GM18498 (cell line): ENCODE data around the gene LETMD1.
"Not testable (repeated sequence)": the region's sequence is repeated elsewhere in the genome, so short reads cannot be mapped to it uniquely, and the experiment has no call there.

Source experiments
- ATAC-seq: cut with Tn5 transposase; IDR thresholded peaks from one replicate; pipeline ENCODE4 v1.9.1; 2021; ENCODE audit warnings: mild to moderate bottlenecking, moderate library complexity; ENCODE audit not compliant: unreplicated experiment

LETMD1 gene

GRCh38 chr12:51047655-51048540 lies at the start of gene LETMD1:
Gene LETMD1, plus strand, starts transcription at chr12:51048327. Its CDS starts 30 bp downstream, at chr12:51048357.
- peak; percentile 97 for ATAC-seq

DNA sequence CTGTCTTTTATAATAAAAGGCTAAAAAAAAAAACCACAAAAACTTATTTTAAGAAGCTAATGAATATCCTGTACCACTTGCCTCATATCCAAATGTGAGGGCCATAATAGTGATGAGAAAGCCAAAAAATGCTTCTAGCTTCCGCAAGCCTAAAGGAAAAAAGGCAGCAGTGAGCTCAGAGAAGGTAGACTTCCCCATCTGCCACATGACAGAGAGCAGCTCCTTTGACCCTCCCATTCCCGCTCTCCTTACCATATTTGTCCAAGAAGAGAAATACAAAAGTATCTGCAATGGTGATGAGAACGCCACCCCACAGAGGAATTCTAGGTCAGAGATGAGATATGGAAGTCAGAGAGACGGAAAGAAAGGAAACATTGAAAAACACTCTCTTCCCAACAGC lies 49.0 kb upstream of the LETMD1 start:
- no peak for ATAC-seq

DNA sequence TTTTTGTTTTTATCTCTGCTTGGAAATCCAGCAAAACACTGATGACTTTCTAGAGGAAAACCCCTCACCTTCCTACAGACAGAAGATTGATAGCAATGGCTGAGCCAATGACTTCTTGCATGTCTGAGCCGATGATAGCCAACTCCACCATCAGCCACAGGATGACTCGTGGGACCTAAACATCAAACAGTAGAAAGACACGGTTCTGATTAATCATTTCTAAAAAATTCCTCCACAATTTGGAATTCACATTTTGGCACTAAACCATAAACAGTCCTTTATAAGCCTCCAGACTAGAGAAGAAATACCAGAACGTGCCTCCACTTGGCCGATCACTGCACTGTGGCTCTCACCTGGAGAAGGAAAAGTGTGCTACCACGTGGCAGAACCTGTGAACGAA lies 47.9 kb upstream of the LETMD1 start:
- no peak for ATAC-seq

DNA sequence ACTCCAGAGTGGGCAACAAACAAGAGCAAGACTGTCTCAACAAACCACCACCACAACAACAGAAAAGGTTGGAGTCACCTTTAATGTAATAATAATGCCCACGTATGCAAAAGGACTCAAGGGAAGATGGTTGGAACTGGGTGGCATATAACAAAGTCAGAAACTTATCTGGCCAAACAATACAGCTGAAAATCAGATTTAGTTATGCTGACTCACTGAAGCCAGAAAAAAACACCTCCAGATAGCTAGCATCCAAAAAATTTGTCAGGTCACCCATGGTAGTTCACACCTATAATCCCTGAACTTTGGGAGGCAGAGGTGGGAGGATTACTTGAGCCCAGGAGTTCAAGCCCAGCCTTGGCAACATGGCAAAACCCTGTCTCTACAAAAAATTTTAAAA lies 46.3 kb upstream of the LETMD1 start:
- no peak for ATAC-seq

DNA sequence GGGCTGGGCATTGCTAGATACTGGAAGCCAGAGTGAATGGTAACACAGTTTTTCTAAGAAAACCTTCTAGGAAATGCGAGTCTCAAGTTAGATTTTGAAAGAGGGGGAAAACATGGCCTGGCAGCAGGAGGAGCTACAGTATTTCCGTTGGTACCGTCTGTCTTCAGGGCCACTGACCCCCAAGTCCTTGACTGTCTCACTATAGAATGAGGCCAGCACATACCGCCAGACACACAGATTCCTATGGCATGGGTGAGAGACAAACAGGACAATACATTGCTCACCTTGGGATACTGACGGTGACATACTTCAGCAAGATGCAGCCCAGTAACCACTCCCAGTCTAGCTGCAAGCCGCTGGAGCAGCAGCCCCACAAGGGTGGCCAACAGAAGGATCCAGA lies 43.6 kb upstream of the LETMD1 start:
- ATAC-seq = no peak

DNA sequence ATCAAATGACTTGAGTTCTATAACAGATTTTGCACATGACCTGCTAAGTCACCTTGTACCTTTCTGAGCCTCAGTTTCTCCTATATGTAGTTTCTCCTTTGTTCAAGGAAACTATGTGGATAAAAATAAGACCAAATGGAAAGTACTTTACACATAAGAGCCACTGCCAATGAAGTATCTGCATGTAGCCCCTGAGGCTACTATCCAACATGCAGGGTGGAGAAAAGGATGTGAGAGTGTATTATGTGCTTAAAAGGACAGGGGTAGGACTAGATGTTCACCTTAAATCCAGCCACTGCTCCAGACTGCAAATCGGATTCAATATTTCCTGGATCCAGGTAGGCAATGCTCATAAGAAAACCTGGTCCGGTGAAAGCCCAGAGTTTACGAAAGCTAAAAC lies 43.1 kb upstream of the LETMD1 start:
- no peak for ATAC-seq

DNA sequence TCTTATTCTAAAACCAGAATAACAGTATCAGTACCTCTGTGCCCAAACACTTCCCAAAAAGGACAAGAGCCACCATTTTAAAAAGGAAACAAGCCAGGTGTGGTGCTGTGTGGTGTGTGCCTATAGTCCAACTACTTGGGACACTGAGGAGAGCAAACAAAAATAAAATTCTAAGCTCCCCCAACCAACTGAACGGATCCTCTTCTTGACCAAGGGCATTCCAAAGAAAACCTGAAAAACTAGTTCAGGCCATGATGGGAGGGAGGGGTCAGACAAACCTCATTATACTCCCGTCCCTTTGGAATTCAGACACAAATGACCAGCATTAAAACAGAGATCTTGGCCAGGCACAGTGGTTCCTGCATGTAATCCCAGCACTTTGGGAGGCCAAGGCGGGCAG lies 42.5 kb upstream of the LETMD1 start:
- no peak for ATAC-seq

- ATAC-seq = no peak
Measured at GRCh38 chr12:51008329-51009055, 39.6 kb upstream of the LETMD1 start.

GRCh38 chr12:51009056-51009440 lies 39.1 kb upstream of the LETMD1 start:
- ATAC-seq = no peak

DNA sequence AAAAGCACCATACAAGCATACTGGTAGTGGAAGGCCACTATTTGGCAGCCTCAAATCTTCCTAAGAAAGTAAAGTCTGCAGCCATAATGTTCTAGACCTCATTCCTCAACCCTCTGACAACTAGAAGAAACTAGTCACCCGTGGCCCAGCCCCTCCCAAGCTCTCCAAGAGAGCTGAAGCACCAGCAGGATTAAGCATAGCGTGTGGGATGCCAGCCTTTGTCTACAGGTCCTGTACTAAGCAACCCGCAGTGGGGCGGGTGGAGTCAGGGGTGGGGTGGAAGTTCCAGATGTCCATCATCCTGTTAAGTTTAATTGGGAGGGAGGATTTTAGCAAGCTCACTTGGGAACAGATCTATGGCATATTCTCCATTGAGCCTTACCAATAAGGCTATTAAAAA lies 36.2 kb upstream of the LETMD1 start:
- no peak for ATAC-seq

DNA sequence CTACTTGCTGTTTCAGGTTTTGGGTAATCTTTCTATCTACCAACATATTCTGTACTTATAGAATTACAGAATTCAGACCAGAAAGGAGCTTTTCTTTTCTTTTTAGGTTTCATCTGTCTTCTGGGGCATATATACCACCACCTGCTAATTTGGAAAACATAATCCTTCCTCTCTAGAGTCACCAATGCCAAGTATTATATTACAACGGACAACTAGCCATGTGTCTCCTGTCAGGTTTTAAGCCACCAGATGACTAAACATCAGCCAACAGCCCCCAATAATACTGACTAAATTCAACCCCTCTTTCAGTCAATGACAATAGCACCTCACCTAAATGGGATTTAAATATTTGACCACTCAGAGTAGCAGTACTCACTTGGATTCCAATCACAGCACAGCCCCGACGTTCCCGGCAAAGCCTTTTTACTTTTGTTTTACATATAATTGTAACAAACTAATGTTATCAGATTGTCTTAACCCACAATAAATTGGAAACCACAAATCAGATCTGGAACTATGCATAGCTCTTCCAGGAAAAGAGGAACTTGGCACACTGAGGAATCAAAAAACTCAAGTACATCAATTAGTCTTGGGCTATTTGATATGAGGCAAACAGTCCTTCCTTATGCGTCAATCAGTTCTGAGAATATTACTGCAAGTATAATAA lies 35.4 kb upstream of the LETMD1 start:
- ATAC-seq = no peak

- no peak for ATAC-seq
Measured at GRCh38 chr12:51013441-51013840, 34.7 kb upstream of the LETMD1 start.

DNA sequence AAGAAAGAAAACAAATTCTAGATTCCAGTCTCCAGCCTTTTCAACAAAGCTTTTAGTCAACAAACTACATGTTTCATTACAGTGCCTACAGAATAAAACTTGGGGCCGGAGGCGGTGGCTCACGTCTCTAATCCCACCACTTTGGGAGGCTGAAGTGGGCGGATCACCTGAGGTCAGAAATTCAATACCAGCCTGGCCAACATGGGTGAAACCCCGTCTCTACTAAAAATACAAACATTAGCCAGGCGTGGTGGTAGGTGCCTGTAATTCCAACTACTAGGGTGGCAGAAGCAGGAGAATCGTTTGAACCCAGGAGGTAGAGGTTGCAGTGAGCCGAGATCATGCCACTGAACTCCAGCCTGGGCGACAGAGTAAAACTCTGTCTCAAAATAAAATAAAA lies 33.7 kb upstream of the LETMD1 start:
- not testable (repeated sequence) for ATAC-seq

GRCh38 chr12:51017452-51017851 lies 30.7 kb upstream of the LETMD1 start:
- ATAC-seq = no peak

GRCh38 chr12:51018956-51019355 lies 29.2 kb upstream of the LETMD1 start:
- no peak for ATAC-seq

DNA sequence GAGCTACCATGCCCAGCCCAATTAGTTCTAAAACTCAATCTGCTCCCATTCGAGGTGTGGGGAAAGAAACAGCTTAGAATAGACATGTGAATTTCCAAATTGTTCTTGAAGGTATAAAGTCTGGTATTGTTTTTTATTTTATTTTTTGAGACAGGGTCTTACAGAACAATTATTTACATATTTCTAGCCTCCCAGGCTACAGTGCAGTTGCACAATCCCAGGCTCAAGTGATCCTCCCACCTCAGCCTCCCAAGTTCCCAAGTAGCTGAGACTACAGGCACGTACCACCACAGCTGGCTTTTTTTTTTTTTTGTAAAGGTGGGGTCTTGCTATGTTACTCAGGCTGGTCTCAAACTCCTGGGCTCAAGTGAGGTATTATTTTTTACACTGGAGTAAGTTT lies 28.2 kb upstream of the LETMD1 start:
- ATAC-seq = no peak

GRCh38 chr12:51020448-51021182 lies 27.5 kb upstream of the LETMD1 start:
- ATAC-seq = no peak

GRCh38 chr12:51021694-51022093 lies 26.4 kb upstream of the LETMD1 start:
- no peak for ATAC-seq

DNA sequence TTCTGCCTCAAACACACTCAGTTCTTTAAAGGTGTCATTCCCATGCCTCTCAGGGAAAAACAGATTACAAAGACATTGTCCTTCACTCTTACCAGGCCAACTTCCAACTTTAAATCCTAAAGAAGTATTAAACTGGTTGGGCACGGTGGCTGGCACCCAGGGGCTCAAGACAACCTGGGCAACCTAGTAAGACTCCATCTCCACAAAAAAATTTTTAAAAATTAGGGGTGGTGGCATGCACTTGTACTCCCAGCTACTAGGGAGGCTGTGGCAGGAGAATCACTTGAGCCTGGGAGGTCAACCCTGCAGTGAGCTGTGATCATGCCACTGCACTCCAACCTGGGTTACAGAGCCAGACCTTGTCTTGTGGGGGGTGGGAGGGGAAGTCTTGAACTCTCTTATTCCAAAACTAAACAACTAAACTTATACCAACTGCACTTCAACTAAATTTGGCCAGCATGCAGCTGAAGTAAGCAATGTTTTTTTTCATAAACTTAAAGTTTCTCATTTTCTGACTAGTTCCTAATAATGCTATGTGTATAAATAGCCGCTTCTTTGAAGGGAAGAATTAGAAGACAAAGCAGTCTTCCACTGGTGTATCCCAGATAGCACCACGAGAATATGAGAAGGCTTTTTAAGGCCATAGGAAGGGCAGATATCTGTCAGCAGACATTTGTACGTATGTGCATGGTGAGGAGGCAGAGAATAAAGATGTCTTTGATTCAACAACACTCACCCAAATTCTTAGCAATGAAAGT lies 24.3 kb upstream of the LETMD1 start:
- ATAC-seq = no peak

DNA sequence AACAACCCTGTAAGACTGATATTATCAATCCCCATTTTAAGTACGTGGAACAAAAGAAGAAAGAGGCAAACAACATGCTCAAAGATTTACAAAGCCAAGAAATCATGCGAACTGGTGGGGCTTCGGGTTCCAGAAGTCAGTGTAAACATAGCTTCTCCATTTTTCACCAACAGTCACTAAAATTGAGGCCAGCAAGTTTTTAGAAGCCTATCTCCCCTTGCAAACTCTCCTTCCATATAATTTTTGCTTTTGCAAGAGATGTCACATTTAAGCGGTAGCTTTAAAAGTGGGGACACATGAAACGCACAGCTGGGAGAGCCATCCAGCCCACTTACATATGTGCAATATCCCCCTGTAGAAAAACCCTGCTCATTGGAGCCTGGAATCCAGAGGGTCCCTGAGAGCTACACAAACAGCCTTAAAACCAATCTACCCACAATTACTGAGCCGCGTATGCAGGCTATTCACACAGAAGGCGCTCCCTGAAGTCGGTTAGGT lies 22.7 kb upstream of the LETMD1 start:
- no peak for ATAC-seq
